ENCODE results near the gene MAP2K5.

The MAP2K5 gene

DNA sequence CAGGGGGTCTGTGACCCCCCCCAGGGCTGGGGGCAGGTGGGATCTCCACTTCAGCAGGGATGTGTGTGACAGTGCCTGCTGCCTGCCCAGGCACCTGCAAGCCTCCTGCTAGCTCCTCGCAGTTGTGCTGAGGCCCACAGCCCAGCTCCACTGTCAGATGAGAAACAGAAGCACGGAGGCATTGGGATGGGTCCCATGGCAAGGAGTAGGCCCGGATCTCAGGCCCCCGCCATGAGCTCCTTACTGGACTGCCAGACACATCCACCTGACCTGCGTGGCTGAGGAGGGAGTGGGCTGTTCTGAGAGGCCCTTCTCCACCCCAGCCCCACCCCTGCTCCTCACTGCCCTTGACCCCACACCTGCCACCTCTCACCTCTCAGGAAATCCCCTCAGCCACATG is 264.6 kb downstream of the MAP2K5 start:
- DNase-seq (ENCODE audit: low read depth): no peak

DNA sequence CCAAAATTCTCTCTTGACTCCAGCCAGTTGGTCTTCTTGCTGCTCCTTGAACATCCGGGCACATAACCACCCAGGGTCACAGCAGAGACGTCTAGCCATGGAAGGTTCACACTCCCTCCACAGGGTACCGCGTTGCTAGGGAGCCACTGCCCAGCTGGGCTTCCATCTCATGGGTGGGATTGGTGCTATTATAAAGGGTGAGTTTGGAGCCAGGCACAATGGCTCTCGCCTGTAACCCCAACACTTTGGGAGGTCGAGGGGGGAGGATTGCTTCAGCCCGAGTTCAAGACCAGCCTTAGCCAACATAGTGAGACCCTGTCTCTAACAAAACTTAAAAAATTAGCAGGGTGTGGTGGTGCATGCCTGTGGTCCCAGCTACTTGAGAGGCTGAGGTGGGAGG is 265.3 kb downstream of the MAP2K5 start:
- no peak for DNase-seq (ENCODE audit: low read depth)

DNA sequence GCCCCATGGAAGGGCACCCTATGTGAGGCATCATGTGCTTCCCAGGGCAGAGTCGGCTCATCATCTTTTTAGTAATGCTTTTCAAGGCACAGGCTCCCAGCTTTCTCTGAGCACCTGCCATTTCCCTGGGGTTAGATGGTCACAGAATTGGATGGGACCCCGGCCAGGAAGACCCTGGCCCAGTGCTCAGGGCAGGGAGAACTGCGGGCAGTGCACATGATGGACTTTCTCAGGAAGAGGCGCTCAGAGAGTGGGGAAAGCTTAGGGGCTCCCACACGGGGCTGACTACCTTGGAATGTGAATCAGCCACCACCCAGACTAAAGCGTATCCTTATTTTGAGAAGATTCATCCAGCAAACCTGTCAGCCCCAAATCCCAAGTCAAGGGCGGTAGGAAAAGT is 266.3 kb downstream of the MAP2K5 start:
- DNase-seq (ENCODE audit: low read depth): no peak

DNA sequence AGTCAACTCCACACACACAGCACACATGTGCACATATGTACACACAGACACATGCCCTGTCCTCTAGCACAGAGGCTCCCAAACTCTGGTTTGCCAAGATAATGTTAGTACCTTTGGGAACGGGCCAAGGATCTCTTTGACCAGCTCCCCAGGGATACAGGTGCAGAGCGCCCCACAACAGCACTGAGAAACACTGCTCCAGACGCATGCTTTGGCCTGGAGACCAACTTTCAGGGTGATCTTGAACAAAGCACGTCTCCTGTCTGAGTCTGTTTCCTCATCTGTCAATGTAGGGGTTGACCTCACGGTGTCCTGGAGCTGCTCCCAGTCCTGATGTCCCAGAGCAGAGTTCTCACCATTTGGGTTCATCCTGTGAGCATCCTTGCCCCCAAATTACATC is 266.9 kb downstream of the MAP2K5 start:
- DNase-seq (ENCODE audit: low read depth): no peak

DNA sequence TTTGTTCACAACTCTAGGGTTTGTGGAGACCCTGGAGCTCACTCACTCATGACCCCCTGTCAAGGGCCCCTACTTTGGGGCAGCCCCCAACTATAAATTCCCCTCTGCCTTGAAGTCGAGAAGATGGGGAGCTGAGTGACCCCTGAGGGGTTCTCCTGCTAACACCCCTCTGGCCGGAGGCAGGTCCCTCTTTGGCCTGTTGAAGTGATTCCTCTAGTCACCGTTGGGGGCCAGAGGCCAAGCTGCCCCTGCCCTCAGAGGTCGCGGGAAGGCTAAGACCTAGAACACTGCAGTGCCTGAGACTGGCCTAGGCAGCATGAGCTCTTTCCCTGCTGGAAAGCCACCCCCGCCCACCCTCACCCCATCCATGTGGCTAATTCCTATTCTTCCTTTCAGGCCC is 267.4 kb downstream of the MAP2K5 start:
- DNase-seq (ENCODE audit: low read depth): no peak

DNA sequence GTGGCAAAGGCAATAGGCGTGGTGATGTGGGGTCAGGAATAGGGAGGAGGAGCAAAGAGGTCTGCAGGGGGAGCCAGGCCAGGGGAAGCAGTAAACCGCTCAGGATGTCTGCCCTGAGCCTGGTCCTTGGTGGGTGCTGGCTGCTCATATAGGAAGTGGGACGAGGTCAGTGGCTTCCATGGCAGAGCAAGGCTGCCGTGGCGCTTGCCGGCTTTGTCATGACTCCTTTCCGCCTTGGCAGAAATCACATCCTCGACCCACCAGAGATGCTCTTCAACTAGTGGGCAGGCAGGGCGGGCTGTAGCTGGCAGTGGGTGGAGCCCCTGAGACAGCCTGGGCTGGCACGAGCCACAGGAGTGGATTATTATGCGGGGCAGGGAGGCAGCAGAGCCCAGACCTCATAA is 269.7 kb downstream of the MAP2K5 start:
- DNase-seq (ENCODE audit: low read depth): no peak

DNA sequence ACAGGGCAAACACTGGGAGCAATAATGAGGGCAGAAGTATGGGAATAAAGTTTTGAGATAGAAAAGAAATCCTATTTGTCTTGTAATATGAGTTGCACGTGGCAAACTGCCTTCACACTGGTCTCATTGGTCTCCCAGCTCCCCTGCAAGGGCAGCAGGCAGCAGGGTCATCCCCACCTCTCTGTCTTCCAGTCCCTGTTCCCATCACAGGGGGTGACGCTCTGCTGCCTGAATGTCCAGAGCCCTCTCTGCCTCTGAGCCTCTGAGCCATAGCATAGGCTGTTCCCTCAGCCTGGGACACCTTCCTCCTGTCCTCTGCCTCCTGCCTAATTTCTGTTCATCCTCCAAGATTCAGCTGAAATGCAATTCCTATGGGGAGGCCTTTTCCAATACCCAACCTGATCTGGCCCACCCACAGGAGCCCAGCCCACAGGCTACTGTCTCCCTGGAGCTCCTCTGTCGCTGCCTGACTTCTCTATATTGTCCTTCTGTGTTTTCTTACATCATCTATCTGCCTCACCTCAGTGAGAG is 270.7 kb downstream of the MAP2K5 start:
- DNase-seq (ENCODE audit: low read depth): no peak

DNA sequence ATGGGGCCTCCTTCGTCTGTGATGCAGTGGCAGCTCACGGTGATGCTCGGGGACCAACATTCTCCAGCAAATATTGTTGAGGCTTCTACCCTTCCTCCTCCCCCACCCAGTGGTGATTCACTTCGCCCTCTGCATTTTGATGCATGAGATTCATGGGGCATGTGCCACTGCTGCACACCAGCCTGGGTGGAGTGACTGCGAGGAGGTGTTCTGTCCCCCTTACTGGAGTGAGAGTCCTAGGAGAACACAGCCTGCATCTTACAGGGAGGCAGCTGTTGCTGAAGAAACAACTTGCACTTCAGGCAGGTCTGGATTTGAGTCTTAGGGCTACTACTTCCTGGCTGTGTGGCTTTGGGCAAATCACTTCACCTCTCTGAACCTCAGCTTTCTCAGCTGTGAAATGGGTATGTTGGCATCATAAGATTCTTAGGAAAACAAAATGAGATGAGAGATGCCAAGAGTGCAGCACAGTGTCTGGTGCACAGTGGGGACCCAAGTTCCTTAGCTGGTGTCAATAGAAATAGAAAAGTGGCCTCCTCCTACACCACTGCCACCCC is 272.6 kb downstream of the MAP2K5 start:
- DNase-seq (ENCODE audit: low read depth): no peak

DNA sequence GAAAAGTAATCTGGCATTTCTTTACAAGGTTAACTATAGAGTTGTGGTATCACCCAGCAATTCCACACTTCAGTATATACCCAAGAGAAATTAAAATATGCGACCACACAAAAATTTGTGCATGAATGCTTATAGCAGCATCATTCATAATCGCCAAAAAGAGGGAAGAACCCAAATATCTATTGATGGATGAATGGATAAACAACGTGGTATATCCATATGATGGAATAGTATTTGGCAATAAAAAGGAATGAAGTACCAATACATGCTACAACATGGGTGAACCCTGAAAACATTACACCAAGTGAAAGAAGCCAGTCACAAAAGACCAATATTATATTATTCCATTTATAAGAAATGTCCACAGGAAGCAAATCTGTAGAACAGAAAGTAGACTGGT is 274.2 kb downstream of the MAP2K5 start:
- DNase-seq (ENCODE audit: low read depth): no peak

DNA sequence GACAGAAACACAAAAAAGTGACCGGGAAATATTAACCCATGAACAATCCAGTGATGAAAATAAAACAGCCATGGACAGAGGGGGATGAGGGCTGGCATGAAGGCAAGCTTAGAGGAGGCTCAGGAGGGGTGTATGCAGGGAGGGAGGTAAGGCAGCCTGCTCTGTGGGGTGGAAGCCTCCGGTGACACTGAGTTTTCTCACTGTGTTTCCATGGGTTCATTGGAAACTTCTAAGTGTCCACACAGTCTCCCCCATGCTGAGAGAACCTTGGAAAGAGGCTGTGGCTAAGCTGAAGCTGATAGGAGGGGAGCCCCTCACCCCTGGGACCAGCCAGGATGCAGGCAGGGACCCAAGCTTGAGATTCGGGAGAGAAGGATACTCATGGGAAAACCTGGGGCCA is 276.0 kb downstream of the MAP2K5 start:
- no peak for DNase-seq (ENCODE audit: low read depth)

DNA sequence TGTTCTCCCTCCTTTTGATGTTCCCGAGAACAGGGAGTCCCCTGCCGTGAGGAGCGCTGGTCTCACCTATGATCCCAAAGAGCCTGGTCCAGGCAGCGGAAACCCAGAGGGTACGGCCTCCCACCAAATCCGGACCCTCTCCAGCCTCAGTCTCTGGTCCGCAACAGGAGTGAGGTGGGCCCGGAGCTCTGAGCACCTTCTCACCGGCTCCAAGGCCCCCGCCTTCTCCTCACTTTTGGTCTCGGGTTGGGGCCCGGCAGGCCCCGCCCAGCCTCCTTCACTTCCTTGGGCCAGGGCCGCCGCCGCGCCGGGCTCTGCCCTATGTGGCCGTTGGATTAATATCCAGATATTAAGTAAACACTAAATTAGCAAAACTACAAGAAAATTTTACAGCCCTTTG is 277.1 kb downstream of the MAP2K5 start:
- DNase-seq (ENCODE audit: low read depth): no peak

DNA sequence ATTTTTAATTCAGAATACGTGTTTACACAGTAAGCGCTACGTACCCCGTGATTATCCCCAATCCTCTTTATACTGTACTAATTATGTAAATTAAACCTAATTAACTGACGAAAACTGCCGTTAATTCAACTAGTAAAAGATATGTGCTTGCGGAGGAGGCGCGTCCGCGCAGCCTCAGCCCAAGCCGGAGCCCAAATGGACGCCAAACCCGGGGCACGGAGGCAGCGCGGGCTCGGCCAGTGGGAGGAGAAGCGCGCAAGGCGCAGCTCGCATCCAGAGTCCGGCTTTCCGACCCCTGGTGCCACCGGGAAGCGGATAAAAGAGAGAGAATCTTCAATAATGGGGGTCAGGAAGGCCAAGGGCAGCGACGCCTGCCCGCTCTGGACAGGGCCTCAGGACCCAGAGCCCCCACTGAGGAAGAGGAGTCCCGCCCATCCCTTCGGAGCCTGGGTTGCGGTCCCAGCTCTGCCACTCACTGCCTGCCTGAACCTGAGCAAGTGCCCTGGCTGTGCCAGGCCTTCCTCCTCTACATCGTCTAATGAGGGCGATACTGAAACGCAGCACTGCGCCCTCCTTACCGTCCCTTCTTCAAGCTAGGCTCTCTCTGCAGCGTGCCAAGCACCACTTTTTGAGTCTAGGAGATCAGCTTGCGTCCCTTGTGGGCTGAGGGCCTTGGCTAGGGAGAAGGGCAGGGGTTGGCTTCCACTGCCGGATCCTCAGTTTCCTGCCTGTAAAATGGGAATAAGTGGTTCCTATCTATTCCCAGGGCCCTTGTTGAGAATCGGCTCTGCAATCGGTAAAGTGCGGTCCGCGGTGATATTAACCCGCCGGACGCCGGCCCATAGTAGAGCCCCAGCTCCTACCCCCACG is 277.9 kb downstream of the MAP2K5 start:
- no peak for DNase-seq (ENCODE audit: low read depth)

DNA sequence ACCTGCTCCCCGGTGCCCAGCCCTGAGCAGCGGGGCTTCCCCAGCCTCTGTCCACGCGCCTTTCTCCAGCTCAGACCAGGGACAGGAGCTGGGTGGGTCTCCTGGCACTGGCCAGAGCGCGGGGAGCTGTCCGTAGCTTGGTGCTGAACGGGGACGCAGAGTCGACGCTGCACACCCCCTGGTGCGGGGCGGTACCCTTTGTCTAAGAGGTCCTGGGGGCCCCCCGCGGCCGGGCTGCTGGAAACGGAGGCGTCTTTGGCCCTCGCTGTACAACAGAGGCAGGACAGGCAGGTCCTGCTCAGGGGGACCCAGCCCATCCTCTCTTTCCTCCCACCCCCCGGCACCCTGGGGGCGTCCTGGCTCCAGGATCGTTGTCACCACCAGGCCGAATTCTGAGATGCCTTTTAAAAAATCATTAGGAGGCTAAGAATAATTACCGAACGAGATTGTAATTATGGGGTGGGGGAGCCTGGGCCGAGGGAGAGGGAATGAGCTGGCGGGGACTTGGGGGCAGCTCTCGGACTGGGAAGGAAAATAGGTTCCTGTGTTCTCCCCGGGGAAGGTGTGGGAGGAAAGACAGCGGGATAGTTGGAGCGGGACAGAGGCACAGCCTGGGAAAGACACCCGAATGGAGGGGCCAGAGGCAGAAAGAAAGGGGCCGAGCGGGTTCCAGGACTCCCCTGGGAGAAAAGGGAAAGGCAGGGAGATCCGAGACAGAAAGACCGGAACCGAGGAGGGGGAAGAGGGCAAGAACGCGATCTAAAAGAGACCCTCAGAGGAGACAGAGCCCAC is 278.7 kb downstream of the MAP2K5 start:
- peak; percentile 24 for DNase-seq (ENCODE audit: low read depth)

DNA sequence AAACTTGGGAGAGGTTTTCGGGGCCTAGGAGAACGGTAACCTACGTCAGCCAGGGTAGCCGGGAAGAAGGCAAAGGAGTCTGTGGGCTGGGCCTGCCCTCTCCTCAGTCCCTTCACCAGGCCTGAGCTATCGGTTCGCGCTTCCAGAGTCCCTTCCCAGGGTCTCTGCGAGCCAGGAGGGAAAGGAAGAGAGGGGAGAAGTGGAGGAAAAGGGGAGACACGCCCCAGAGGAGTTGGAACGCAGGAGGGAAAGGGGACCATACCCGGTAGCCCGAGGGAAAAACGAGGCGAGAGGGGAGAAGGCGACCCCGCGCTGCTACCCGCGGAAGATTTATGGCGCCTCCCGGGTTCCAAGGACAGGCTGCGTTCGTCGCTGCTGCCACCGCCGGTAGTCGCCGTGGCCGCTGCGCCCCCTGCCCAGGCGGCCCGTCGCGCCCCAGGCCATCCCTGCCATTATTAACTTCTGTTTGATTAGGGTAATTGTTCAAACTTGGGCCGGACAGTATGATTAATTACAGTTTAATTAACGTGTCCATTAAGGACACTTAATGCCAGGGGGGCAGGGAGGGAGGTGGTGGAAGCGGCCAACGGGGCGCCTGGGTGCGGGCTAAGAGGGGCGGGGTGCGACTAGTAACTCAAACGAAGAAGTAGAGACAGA is 279.4 kb downstream of the MAP2K5 start:
- no peak for DNase-seq (ENCODE audit: low read depth)

DNA sequence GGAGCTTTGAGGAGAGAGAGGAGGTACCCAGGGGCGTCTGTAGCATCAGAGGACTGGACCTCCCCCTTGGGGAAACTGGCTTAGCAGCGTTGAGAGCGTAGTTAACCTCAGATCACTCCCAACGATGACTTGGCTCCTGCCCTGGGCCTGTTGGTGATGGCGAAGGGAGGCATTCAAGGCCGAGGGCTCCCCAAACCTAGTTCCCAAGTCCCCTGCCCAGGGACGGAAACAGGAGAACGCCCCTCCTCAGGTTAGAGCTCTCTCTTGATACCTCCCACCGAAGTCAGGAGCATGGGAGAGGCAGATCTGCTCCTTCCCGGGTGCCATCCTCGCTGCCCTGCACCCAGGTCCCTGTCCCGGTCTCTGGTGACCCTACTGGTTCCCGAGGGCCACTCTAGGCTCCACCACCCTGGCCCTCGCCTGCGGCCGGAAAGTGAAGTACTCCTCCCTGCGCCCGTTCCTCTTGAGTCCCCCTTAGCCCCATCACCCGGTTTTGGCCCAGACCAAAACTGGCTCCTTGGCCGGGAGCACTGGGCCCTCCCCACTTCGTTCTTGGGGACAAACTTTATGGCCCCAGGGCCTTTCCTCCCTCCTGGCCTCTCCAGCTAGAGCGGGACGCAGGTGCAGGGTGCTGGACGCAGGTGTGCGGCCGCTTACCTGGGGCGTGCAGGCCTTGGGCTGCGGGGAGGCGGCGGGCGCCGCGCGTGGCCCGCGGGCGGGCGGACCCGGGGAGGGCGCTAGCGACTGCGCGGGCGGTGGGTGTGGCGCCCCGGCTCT is 280.2 kb downstream of the MAP2K5 start:
- DNase-seq (ENCODE audit: low read depth): no peak

DNA sequence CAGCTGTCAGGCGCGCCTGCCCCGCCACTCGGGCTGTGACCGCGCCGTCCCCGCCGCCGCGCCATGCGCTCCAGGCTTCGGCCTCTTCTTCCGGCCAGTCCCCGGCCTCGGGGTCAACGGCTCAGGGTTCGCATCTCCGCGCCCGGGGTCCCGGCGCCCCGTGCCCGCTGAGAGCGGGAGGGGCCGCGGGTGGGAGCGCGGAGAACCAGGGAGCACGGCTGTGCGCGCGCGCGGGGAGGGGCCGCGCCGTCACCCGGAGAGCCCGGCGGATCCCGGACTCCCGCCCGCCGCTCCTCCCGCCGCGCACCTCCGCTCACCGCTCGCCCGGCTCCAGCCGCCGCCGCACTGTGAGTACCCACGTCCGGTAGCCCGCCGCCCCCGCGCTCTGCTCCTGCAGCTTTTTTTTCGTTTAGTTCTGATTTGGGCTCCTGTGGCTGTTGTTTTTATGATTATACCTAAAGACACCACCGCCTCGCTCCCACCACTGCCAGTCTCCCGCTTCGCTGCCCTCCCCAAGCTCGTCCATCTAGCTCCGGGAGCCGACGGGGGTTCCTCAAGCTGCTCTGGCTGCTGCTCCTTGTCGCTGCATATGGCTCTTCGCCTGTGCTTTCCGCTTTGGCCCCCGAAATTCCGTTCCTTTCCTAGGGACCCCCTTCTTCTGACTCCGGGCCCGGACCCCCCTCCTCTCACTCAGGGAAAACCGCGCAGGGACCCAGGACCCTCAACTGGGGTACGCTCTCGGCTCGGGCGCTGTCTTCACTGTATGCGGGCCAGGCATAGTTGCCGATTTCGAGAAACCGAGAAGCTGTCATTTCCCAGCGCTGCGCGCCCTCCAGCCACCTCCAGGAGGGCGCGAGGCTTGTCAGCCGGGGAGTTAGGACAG is 281.1 kb downstream of the MAP2K5 start:
- no peak for DNase-seq (ENCODE audit: low read depth)

DNA sequence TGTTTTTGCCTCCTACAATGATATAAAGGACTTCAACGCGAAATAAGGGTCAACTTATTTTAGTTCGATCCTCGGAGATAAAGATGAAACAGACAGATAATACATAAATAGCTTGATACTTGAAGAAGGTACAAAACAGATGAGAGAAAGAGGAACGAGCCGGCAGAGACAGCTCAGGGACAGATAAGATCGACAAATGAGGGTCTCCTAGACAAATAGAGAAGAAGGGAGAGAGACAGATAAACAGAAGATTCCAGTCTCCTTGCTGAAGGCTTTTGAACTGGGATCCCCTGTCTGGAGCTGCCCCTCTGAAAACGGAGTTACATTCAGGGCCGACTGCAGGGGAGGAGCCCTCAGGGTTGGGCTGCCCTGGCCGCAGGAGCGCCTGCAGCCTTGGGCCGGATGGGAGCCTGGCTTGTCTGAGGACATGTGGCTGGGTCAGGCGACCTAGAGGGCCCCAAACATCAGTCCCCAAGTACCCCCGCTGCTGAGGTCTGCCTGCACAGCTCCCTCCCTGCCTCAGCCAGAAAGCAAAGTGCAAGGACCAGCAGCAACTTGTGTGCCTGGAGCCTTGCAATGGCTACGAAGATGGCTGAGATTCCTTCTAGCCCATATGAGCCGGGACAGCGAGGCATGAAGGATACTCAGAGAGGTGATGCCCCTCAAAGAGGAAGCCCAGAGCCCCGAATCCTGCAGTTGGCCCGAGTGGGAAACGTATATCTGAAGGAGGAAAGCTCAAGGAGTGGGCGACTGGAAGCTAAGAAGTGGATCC is 281.9 kb downstream of the MAP2K5 start:
- no peak for DNase-seq (ENCODE audit: low read depth)

DNA sequence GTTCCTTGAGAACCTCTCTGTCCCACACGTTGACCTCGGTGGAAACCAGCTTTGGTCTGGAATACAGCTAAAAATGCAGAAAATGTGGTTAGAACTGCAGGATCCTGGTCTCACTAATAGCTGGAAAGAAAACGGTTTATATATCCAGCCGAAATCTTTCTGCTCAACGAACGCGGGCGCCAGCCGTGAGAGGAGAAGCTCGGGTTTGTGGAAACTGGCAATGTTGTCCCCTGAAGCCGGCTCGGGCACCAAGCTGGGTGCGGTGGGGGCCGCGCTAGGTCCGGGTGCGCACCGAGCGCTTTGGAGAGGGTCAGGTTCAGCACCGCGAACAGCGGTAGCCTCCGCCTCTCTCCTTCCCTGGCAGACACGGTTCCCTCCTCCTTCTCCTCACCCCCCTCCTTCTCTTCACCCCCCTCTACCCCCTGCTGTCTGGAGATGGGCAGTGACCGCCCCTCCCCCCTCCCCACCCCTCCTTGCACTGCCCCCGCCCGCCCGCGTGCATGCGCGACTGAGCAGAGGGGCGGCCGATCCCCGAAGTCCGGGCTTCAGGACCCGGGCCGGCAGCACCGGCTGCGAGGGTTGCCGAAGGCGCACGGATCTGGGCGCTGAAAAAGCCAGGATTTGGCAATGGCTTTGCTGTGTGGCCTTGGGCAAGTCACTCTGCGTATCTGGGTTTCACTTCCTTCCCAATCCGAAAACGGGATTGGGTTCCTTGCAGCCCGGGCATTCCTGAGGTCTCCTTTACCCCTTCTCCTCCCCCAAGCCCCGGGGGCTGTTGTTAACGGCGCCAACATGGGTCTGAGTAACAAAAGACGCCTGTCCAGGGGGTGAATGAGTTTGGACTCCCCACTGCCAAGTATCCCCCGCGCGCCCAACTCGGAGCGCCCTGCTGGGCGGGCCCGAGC is 282.7 kb downstream of the MAP2K5 start, which contains the start of gene SKOR1:
Gene SKOR1, plus strand, starts transcription at position 534 of the 905 bp plus-strand sequence. Its CDS starts 94 bp downstream, at position 628.
- DNase-seq (ENCODE audit: low read depth): peak; percentile 20

Measured in fibroblast of gingiva (primary cell).